ENCODE measurements around the gene MMEL1.
A peak's percentile ranks its signal among the peaks of the same experiment; 100 is the strongest.
"Not testable (repeated sequence)": the region's sequence is repeated elsewhere in the genome, so short reads cannot be mapped to it uniquely, and the experiment has no call there.

The MMEL1 gene

GRCh38 chr1:2554621-2555387, 78.0 kb downstream of the MMEL1 start:
- in situ Hi-C loops (cut with HindIII; ENCODE audit: low pct_ligation_motif_present, low sequenced_read_pairs) = no loop called here
- TF ChIP-seq, protein P1, sequence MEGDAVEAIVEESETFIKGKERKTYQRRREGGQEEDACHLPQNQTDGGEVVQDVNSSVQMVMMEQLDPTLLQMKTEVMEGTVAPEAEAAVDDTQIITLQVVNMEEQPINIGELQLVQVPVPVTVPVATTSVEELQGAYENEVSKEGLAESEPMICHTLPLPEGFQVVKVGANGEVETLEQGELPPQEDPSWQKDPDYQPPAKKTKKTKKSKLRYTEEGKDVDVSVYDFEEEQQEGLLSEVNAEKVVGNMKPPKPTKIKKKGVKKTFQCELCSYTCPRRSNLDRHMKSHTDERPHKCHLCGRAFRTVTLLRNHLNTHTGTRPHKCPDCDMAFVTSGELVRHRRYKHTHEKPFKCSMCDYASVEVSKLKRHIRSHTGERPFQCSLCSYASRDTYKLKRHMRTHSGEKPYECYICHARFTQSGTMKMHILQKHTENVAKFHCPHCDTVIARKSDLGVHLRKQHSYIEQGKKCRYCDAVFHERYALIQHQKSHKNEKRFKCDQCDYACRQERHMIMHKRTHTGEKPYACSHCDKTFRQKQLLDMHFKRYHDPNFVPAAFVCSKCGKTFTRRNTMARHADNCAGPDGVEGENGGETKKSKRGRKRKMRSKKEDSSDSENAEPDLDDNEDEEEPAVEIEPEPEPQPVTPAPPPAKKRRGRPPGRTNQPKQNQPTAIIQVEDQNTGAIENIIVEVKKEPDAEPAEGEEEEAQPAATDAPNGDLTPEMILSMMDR (IDR thresholded peaks at IDR 0.05; ENCODE audit: low read depth, low read length, missing control alignments) = peak; percentile 70
- Histone ChIP-seq H3K4me3 (ENCODE audit: low read depth, low read length) (no peak overlapping the region), H3K27ac (no peak overlapping the region), H3K36me3 (replicated peaks) (no peaks in the 10 kb centered on the region), H3K27me3 (replicated peaks) (no peaks in the 10 kb centered on the region)
- no peak for DNase-seq

- H3K36me3 ChIP-seq (replicated peaks) = no peaks in the 10 kb centered on the region
- in situ Hi-C loops (cut with HindIII; ENCODE audit: low pct_ligation_motif_present, low sequenced_read_pairs) = no loop called here
- TF ChIP-seq, protein P1 (IDR thresholded peaks at IDR 0.05; ENCODE audit: low read depth, low read length, missing control alignments) = no peak
- H3K27me3 ChIP-seq (replicated peaks) = no peaks in the 10 kb centered on the region
- no peak overlapping the region for H3K27ac ChIP-seq
- DNase-seq = no peak
- no peak overlapping the region for H3K4me3 ChIP-seq (ENCODE audit: low read depth, low read length)
Measured at GRCh38 chr1:2553871-2554620, 78.8 kb downstream of the MMEL1 start.

- in situ Hi-C loops (cut with HindIII; ENCODE audit: low pct_ligation_motif_present, low sequenced_read_pairs) = not testable (repeated sequence)
Measured at GRCh38 chr1:2553076-2553475, 79.7 kb downstream of the MMEL1 start.

GRCh38 chr1:2552189-2552588, 80.6 kb downstream of the MMEL1 start:
- TF ChIP-seq, protein P1 (IDR thresholded peaks at IDR 0.05; ENCODE audit: low read depth, low read length, missing control alignments) = no peak
- H3K4me3 ChIP-seq (ENCODE audit: low read depth, low read length) = no peak overlapping the region
- DNase-seq = no peak
- H3K27ac ChIP-seq = no peak overlapping the region
- no peaks in the 10 kb centered on the region for H3K36me3 ChIP-seq (replicated peaks)
- in situ Hi-C loops (cut with HindIII; ENCODE audit: low pct_ligation_motif_present, low sequenced_read_pairs) = no loop called here
- no peaks in the 10 kb centered on the region for H3K27me3 ChIP-seq (replicated peaks)

More at GRCh38 chr1:2553076-2553475, 79.7 kb downstream of the MMEL1 start:
- not testable (repeated sequence) for H3K4me3 ChIP-seq (ENCODE audit: low read depth, low read length); H3K27me3 ChIP-seq (replicated peaks); DNase-seq; H3K36me3 ChIP-seq (replicated peaks); H3K27ac ChIP-seq

DNA sequence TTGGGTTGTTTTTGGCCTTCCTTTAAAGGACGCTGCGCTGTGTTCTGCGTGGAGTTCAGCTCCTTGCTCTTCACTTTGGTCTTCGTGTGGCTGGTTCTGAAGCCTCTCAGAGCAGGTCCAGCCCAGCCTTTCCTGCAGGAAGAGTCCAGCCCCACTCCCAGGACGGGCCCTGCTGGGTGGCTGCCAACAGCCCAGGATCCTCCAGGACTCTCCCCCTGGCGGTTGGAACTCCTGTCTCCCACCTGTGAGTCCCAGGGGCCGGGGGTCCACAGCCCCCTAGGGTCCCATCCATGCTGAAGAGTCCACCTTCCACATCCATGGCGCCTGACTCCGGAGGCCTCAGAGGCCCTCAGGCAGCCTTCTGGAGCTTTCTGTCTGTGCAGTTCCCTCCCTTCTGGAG, 81.3 kb downstream of the MMEL1 start:
- DNase-seq; H3K4me3 ChIP-seq (ENCODE audit: low read depth, low read length); H3K36me3 ChIP-seq (replicated peaks); H3K27ac ChIP-seq; in situ Hi-C loops (cut with HindIII; ENCODE audit: low pct_ligation_motif_present, low sequenced_read_pairs); H3K27me3 ChIP-seq (replicated peaks): not testable (repeated sequence)

DNA sequence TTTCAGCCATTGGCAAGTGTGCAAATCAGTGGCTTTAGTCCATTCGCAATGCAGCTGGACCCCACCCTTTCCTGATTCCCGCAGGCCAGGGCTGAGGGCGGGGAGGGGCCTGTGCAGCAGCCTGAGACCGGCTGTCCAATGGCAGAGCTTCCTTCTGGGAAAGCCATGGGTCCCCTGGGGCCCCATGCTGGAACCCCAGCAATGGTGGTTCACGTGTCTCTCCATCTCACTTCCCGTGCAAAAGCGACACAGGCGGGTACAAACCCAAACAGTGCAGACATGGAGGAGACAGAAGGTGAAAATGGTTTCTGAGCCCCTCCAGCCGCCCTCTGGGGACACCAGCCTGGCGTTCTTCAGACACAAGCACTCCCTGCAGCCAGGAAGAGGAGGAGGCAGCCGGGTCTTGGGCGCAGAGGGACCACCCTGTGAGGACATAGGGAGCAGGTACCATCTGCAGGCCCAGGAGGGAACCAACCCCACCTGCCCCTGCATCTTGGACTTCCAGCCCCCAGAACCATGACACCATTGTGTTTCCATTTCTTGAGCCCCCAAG, 82.4 kb downstream of the MMEL1 start:
- DNase-seq; H3K27me3 ChIP-seq (replicated peaks); H3K4me3 ChIP-seq (ENCODE audit: low read depth, low read length); H3K27ac ChIP-seq; in situ Hi-C loops (cut with HindIII; ENCODE audit: low pct_ligation_motif_present, low sequenced_read_pairs); H3K36me3 ChIP-seq (replicated peaks): not testable (repeated sequence)

GRCh38 chr1:2549367-2550029, 83.3 kb downstream of the MMEL1 start:
- DNase-seq; H3K36me3 ChIP-seq (replicated peaks); H3K4me3 ChIP-seq (ENCODE audit: low read depth, low read length); H3K27me3 ChIP-seq (replicated peaks); H3K27ac ChIP-seq; in situ Hi-C loops (cut with HindIII; ENCODE audit: low pct_ligation_motif_present, low sequenced_read_pairs): not testable (repeated sequence)

All from brain microvascular endothelial cell (primary cell).